BE2C (cell line): Measurements from ENCODE around the gene ZNF248.

Experiments
- DNase-seq: peaks from one replicate; pipeline ENCODE4 v3.0.0-alpha.2; 2020
- H3K27me3 ChIP-seq: fragments of 250-450 bp; sonication (Bioruptor Pico); 2 replicates; pipeline ENCODE4 v1.5.1; 2020; ENCODE audit warnings: mild to moderate bottlenecking
- H3K36me3 ChIP-seq: fragments of 250-450 bp; sonication (Bioruptor Pico); 2 replicates; pipeline ENCODE4 v1.5.1; 2020; ENCODE audit warnings: mild to moderate bottlenecking
- H3K4me1 ChIP-seq: fragments of 250-450 bp; sonication (Bioruptor Pico); 2 replicates; pipeline ENCODE4 v1.5.1; 2020
- H3K4me3 ChIP-seq: 2 replicates; pipeline ENCODE4 v1.5.1; 2011; ENCODE audit warnings: low read depth, low read length
- H3K9me3 ChIP-seq: fragments of 250-450 bp; sonication (Bioruptor Pico); 2 replicates; pipeline ENCODE4 v1.5.1; 2020
- TF ChIP-seq, protein P1 (sequence below): IDR thresholded peaks from 2 replicates; pipeline ENCODE4 v1.5.1; 2012; ENCODE audit warnings: mild to moderate bottlenecking, low read depth, low read length

ZNF248 gene

DNA sequence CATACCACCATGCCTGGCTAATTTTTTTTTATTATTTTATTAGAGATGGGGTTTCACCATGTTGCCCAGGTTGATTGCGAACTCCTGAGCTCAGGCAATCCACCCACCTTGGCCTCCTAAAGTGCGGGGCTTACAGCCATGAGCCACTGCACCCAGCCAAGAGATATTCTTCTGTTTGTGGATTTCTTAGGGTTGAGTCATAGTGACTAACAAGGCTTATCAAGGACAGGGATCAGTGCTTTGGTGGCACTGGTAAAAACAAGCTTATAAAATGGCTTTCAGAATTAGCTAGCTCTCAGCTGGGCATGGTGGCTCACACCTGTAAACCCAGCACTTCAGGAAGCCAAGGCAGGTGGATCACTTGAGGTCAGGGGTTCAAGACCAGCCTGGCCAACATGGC lies 122.4 kb downstream of the ZNF248 start:
- Histone ChIP-seq H3K4me3 (no peak overlapping the region), H3K36me3 (no peaks in the 10 kb centered on the region), H3K27me3 (no peaks in the 10 kb centered on the region), H3K9me3 (no peaks in the 10 kb centered on the region), H3K4me1 (no peaks in the 10 kb centered on the region)
- no peak for DNase-seq
- TF ChIP-seq, protein P1, sequence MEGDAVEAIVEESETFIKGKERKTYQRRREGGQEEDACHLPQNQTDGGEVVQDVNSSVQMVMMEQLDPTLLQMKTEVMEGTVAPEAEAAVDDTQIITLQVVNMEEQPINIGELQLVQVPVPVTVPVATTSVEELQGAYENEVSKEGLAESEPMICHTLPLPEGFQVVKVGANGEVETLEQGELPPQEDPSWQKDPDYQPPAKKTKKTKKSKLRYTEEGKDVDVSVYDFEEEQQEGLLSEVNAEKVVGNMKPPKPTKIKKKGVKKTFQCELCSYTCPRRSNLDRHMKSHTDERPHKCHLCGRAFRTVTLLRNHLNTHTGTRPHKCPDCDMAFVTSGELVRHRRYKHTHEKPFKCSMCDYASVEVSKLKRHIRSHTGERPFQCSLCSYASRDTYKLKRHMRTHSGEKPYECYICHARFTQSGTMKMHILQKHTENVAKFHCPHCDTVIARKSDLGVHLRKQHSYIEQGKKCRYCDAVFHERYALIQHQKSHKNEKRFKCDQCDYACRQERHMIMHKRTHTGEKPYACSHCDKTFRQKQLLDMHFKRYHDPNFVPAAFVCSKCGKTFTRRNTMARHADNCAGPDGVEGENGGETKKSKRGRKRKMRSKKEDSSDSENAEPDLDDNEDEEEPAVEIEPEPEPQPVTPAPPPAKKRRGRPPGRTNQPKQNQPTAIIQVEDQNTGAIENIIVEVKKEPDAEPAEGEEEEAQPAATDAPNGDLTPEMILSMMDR: no peak
